H1 (cell line): ENCODE results near the gene FTSJ3. TPM values are rescaled to one million over a fixed set of nuclear protein-coding genes. Genes with fewer than 3 reads are reported as not detected.

Source experiments
- CTCF ChIA-PET: fragments of 300-600 bp; sonication (Branson Sonifier 250); formaldehyde crosslinking; loops from one replicate; lab custom pipeline; 2021; ENCODE audit not compliant: partially characterized antibody; lab: Charles Lee
- POLR2A ChIA-PET: fragments of 300-600 bp; sonication (Branson Sonifier 250); formaldehyde crosslinking; loops from one replicate; lab custom pipeline; 2021; ENCODE audit warnings: inconsistent platforms; ENCODE audit not compliant: partially characterized antibody; lab: Charles Lee
- DNase-seq, 2 experiments: peaks; one replicate each; pipeline versions ENCODE4 v3.0.0 to v3.0.0-alpha.2; 2010 to 2022; ENCODE audit warnings: low spot score in 2 of 2, low read depth in 1 of 2, mixed read lengths in 1 of 2
- FAIRE-seq: peaks from 2 replicates; lab custom pipeline; 2011; peaks lifted over from hg19 to GRCh38; lab: Jason Lieb, UNC
- H2AFZ ChIP-seq: 2 replicates; pipeline ENCODE4 v1.8.1; 2012; ENCODE audit warnings: low read length, inconsistent platforms
- H2AK5ac ChIP-seq: 2 replicates; pipeline ENCODE4 v1.6.1; 2013; ENCODE audit warnings: low read depth, low read length
- H2BK120ac ChIP-seq: replicated peaks from 2 replicates; pipeline ENCODE3; 2013; ENCODE audit warnings: low read depth, low read length, inconsistent platforms
- H2BK12ac ChIP-seq: 2 replicates; pipeline ENCODE4 v1.6.1; 2013; ENCODE audit warnings: low read depth, low read length
- H2BK15ac ChIP-seq: 2 replicates; pipeline ENCODE4 v1.6.1; 2013; ENCODE audit warnings: low read length
- H2BK20ac ChIP-seq: 2 replicates; pipeline ENCODE4 v1.6.1; 2013; ENCODE audit warnings: low read length
- H2BK5ac ChIP-seq: 2 replicates; pipeline ENCODE4 v1.6.1; 2013; ENCODE audit warnings: low read depth, low read length
- H3K14ac ChIP-seq: 2 replicates; pipeline ENCODE4 v1.6.1; 2013; ENCODE audit warnings: inconsistent platforms; ENCODE audit not compliant: insufficient read length
- H3K18ac ChIP-seq: 2 replicates; pipeline ENCODE4 v1.6.1; 2013; ENCODE audit warnings: low read length; ENCODE audit errors: extremely low read depth
- H3K23ac ChIP-seq: 2 replicates; pipeline ENCODE4 v1.6.1; 2013; ENCODE audit warnings: inconsistent platforms; ENCODE audit not compliant: insufficient read length
- H3K23me2 ChIP-seq: 2 replicates; pipeline ENCODE4 v1.6.1; 2013; ENCODE audit warnings: low read depth, low read length
- H3K27ac ChIP-seq: 2 replicates; pipeline ENCODE4 v1.6.1; 2011; ENCODE audit warnings: low read depth, low read length, inconsistent platforms
- H3K27me3 ChIP-seq, 4 experiments: replicated peaks in 1 of 4; 1 replicate in 1 of 4; 2 replicates in 3 of 4; pipeline versions ENCODE4 v1.6.1 to v1.8.1; 2011 to 2013; ENCODE audit warnings: low read length in 3 of 4, mild to moderate bottlenecking in 3 of 4, inconsistent platforms in 2 of 4, mixed read lengths in 2 of 4, moderate library complexity in 1 of 4; ENCODE audit not compliant: control insufficient read depth in 3 of 4, insufficient read depth in 3 of 4; ENCODE audit errors: extremely low read depth in 1 of 4
- H3K36me3 ChIP-seq, 4 experiments: 2 replicates each; pipeline versions ENCODE4 v1.6.1 to v1.8.1; 2011 to 2013; ENCODE audit warnings: mild to moderate bottlenecking in 4 of 4, low read length in 3 of 4, moderate library complexity in 2 of 4, control low read depth in 1 of 4, inconsistent platforms in 1 of 4; ENCODE audit not compliant: insufficient read depth in 4 of 4, control insufficient read depth in 2 of 4
- H3K4ac ChIP-seq: replicated peaks from 2 replicates; pipeline ENCODE3; 2013; ENCODE audit warnings: low read length, low read depth, mixed read lengths, inconsistent platforms; ENCODE audit not compliant: insufficient read length
- H3K4me1 ChIP-seq, 4 experiments: replicated peaks in 1 of 4; 1 replicate in 1 of 4; 2 replicates in 3 of 4; pipeline versions ENCODE4 v1.6.1 to v1.8.1; 2011 to 2013; ENCODE audit warnings: low read length in 3 of 4, inconsistent platforms in 2 of 4, mixed read lengths in 1 of 4; ENCODE audit not compliant: insufficient read depth in 4 of 4, control insufficient read depth in 3 of 4
- H3K4me2 ChIP-seq, 2 experiments: 2 replicates each; pipeline versions ENCODE4 v1.6.1 to v1.8.1; 2011 to 2013; ENCODE audit warnings: low read depth in 2 of 2, low read length in 2 of 2, control low read depth in 1 of 2, inconsistent platforms in 1 of 2, mild to moderate bottlenecking in 1 of 2; ENCODE audit not compliant: insufficient read depth in 1 of 2
- H3K4me3 ChIP-seq, 4 experiments: fragments of 200-600, 300-600 bp in 1 of 4; sonication (generic), shearing (Covaris generic), sonication (Bioruptor Twin) in 1 of 4; 2 replicates each; pipeline versions ENCODE4 v1.5.1 to v1.8.1; 2011 to 2016; ENCODE audit warnings: low read length in 4 of 4, low read depth in 3 of 4, control low read depth in 2 of 4, inconsistent platforms in 2 of 4, mild to moderate bottlenecking in 2 of 4, mixed read lengths in 1 of 4, moderate library complexity in 1 of 4; ENCODE audit not compliant: insufficient read depth in 2 of 4; ENCODE audit errors: extremely low read depth in 1 of 4
- H3K56ac ChIP-seq: replicated peaks from 2 replicates; pipeline ENCODE3; 2013; ENCODE audit warnings: low read depth, mild to moderate bottlenecking, mixed read lengths, low read length, inconsistent platforms; ENCODE audit not compliant: insufficient read length
- H3K79me1 ChIP-seq: 2 replicates; pipeline ENCODE4 v1.6.1; 2013; ENCODE audit warnings: low read depth, low read length, control low read depth
- H3K79me2 ChIP-seq, 2 experiments: 2 replicates each; pipeline versions ENCODE4 v1.6.1 to v1.8.1; 2012 to 2013; ENCODE audit warnings: low read length in 2 of 2, mild to moderate bottlenecking in 2 of 2, inconsistent platforms in 1 of 2; ENCODE audit not compliant: insufficient read depth in 2 of 2, control insufficient read depth in 1 of 2
- H3K9ac ChIP-seq, 4 experiments: replicated peaks in 1 of 4; 1 replicate in 1 of 4; 2 replicates in 3 of 4; pipeline versions ENCODE4 v1.6.1 to v1.8.1; 2011 to 2013; ENCODE audit warnings: low read depth in 3 of 4, low read length in 3 of 4, control low read depth in 2 of 4, mild to moderate bottlenecking in 2 of 4, moderate library complexity in 2 of 4, inconsistent platforms in 1 of 4; ENCODE audit errors: extremely low read depth in 1 of 4
- H3K9me3 ChIP-seq, 2 experiments: 2 replicates each; pipeline versions ENCODE4 v1.6.1 to v1.8.1; 2012 to 2013; ENCODE audit warnings: mild to moderate bottlenecking in 2 of 2, moderate library complexity in 2 of 2, control low read depth in 1 of 2, inconsistent platforms in 1 of 2, low read depth in 1 of 2, low read length in 1 of 2, mixed read lengths in 1 of 2; ENCODE audit not compliant: insufficient read depth in 2 of 2
- H4K20me1 ChIP-seq, 2 experiments: replicated peaks in 1 of 2; 2 replicates each; pipeline versions ENCODE3 to v1.8.1; 2011 to 2013; ENCODE audit warnings: inconsistent platforms in 2 of 2, low read length in 2 of 2, mild to moderate bottlenecking in 1 of 2; ENCODE audit not compliant: insufficient read depth in 2 of 2, control insufficient read depth in 1 of 2
- H4K5ac ChIP-seq: 2 replicates; pipeline ENCODE4 v1.6.1; 2013; ENCODE audit warnings: low read length, low read depth, mixed read lengths, inconsistent platforms; ENCODE audit not compliant: insufficient read length
- H4K8ac ChIP-seq: 2 replicates; pipeline ENCODE4 v1.8.0; 2013; ENCODE audit warnings: mild to moderate bottlenecking, moderate library complexity, low read length, inconsistent platforms; ENCODE audit not compliant: insufficient read depth; ENCODE audit errors: extremely low read depth
- H4K91ac ChIP-seq: replicated peaks from 2 replicates; pipeline ENCODE3; 2013; ENCODE audit warnings: low read length, mixed read lengths, inconsistent platforms; ENCODE audit not compliant: insufficient read length
- BACH1 ChIP-seq: IDR thresholded peaks from 2 replicates; pipeline ENCODE4 v1.6.1; 2012; ENCODE audit warnings: low read length, improper control_type of control experiment
- CBX5 ChIP-seq: fragments of 300-800, 300-1000 bp; sonication (generic); IDR thresholded peaks from 2 replicates; pipeline ENCODE4 v1.7.1; 2016; ENCODE audit warnings: antibody characterized with exemption, low read length, low read depth
- CEBPB ChIP-seq: IDR thresholded peaks from 2 replicates; pipeline ENCODE4 v1.6.1; 2012; ENCODE audit warnings: low read depth, low read length
- CHD1 ChIP-seq: IDR thresholded peaks from 2 replicates; pipeline ENCODE4 v1.6.1; 2012; ENCODE audit warnings: low read depth, low read length, improper control_type of control experiment
- CREB1 ChIP-seq: IDR thresholded peaks from 2 replicates; pipeline ENCODE4 v1.6.1; 2012; ENCODE audit warnings: inconsistent platforms
- HDAC6 ChIP-seq: IDR thresholded peaks from one replicate; pipeline ENCODE4 v1.7.1; 2012; ENCODE audit warnings: low read depth, mild to moderate bottlenecking, inconsistent platforms, low read length, moderate library complexity
- KDM5A ChIP-seq: fragments of 200-600 bp; IDR thresholded peaks from 2 replicates; pipeline ENCODE4 v1.7.1; 2012; ENCODE audit warnings: mild to moderate bottlenecking, low read length, inconsistent platforms, mixed read lengths
- POLR2A ChIP-seq, 2 experiments: IDR thresholded peaks; 1 replicate in 1 of 2; 2 replicates in 1 of 2; pipeline ENCODE4 v1.6.1; 2011; ENCODE audit warnings: low read depth in 2 of 2, low read length in 2 of 2, mild to moderate bottlenecking in 2 of 2; ENCODE audit errors: control extremely low read depth in 1 of 2
- SAP30 ChIP-seq: fragments of 300-600 bp; sonication (generic); IDR thresholded peaks from 2 replicates; pipeline ENCODE4 v1.7.1; 2012; ENCODE audit warnings: low read length, moderate library complexity, mild to moderate bottlenecking, inconsistent platforms; ENCODE audit not compliant: insufficient read depth, insufficient replicate concordance
- SP2 ChIP-seq: IDR thresholded peaks from 2 replicates; pipeline ENCODE4 v1.6.1; 2012; ENCODE audit warnings: mild to moderate bottlenecking, low read length, inconsistent platforms
- WGBS, 2 experiments: shearing (Covaris generic) in 1 of 2; methylation state at CpG; one replicate each; pipeline versions ENCODE4 v1.1.6 to v1.1.7; 2013 to 2015; ENCODE audit warnings: low lambda C conversion rate in 2 of 2, mixed read lengths in 2 of 2, inconsistent platforms in 1 of 2, low coverage in 1 of 2, missing lambda C conversion rate in 1 of 2; ENCODE audit not compliant: insufficient replicate concordance in 2 of 2, insufficient coverage in 1 of 2, insufficient read length in 1 of 2; ENCODE audit errors: extremely low coverage in 1 of 2, missing lambda C conversion rate in 1 of 2; 5-methylcytosine and 5-hydroxymethylcytosine counted together
- polyA plus RNA-seq, 7 experiments: library from polyadenylated mRNA; depleted of rRNA in 3 of 7; stranded (reverse) in 5 of 7; unstranded in 2 of 7; fragments of >200 nt in 5 of 7; fragments of 200-250 nt in 2 of 7; gene quantifications; 1 replicate in 5 of 7; 2 replicates in 1 of 7; 4 replicates in 1 of 7; pipeline versions ENCODE4 v1.2.1 to v1.2.3, GENCODE V29; 2011 to 2013; ENCODE audit warnings: missing spikeins in 2 of 7, mixed read lengths in 2 of 7
- total RNA-seq: library from RNA; stranded (reverse); fragmentation: NEBNext Ultra II Directional; extraction: Animal tissue kit (Norgen Biotek cat#: 25700); gene quantifications from 2 replicates; pipeline ENCODE4 v1.2.1, GENCODE V29; 2021
- TF ChIP-seq, protein P1 (sequence below), 3 experiments: IDR thresholded peaks; 1 replicate in 2 of 3; 2 replicates in 1 of 3; pipeline versions ENCODE4 v1.5.1 to v1.6.1; 2011; ENCODE audit warnings: low read length in 3 of 3, mild to moderate bottlenecking in 3 of 3, inconsistent platforms in 2 of 3, low read depth in 1 of 3, moderate library complexity in 1 of 3; ENCODE audit not compliant: insufficient read depth in 1 of 3; ENCODE audit errors: control extremely low read depth in 1 of 3

Gene FTSJ3
- total and polyA plus RNA-seq, 2 of the 8 experiments (the other 6 are each of a cell fraction or from before 2014, with no cell fraction given): 42.7 to 77.2 TPM

DNA sequence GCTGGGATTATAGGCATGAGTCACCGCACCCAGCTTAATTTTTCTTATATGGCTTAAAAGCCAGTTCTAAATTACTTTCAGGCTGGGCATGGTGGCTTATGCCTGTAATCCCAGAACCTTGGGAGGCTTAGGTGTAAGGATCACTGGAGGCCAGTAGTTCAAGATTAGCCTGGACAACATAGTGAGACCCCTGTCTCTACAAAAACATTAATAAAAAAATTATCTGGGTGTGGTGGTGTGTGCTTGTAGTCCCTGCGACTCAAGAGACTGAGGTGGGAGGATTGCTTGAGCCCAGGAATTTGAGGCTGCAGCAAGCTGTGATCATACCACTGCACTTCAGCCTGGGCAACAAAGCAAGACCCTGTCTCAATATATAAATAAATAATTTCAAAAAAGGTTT, 25.8 kb upstream of the FTSJ3 start:
- Histone ChIP-seq H3K23ac (no peak overlapping the region), H3K36me3 (no peaks in the 10 kb centered on the region), H3K27ac (no peak overlapping the region), H3K56ac (no peak overlapping the region), H3K23me2 (peaks cover 2% of the 10 kb centered on the region), H4K8ac (no peak overlapping the region), H3K79me2 (no peaks in the 10 kb centered on the region), H3K4me2 (no peak overlapping the region), H2AFZ (no peak overlapping the region), H3K9me3 (peaks cover under 1 to 7% of the 10 kb centered on the region in 2 experiments; a peak in 3 of 4 replicates), H2BK12ac (no peak overlapping the region), H2BK5ac (no peak overlapping the region), H3K4ac (no peak overlapping the region), H3K4me1 (no peaks in the 10 kb centered on the region), H2BK15ac (no peak overlapping the region), H4K20me1 (no peaks in the 10 kb centered on the region), H3K27me3 (peaks cover 0 to 11% (median 9%) of the 10 kb centered on the region in 4 experiments; a peak in 5 of 7 replicates), H3K79me1 (no peaks in the 10 kb centered on the region), H3K18ac (no peak overlapping the region), H2BK20ac (no peak overlapping the region), H3K9ac (no peak overlapping the region), H2AK5ac (no peak overlapping the region), H2BK120ac (no peak overlapping the region), H3K4me3 (no peak overlapping the region), H4K5ac (no peak overlapping the region), H4K91ac (no peak overlapping the region), H3K14ac (no peak overlapping the region)
- ChIA-PET CTCF (interaction anchor here (0.6 to 5.0 kb wide), 3 partner anchors 13 to 93 kb away, joined by 3 to 47 read pairs (median 4); no protein-coding TSS in a partner anchor), POLR2A (interaction anchor here (0.8 to 1.3 kb wide), 3 partner anchors 10 to 27 kb away, joined by 3 to 4 read pairs (median 3); partner anchors contain the start of gene PSMC5)
- no peak for DNase-seq
- TF ChIP-seq CEBPB (no peak), CHD1 (no peak), POLR2A (IDR thresholded peaks at IDR 0.05; ENCODE audit: control extremely low read depth in 1 of 2, low read depth in 2 of 2, low read length in 2 of 2) (no peak), SAP30 (no peak), SP2 (no peak), CBX5 (no peak), BACH1 (no peak), CREB1 (no peak), HDAC6 (no peak), KDM5A (no peak)
- TF ChIP-seq, protein P1, sequence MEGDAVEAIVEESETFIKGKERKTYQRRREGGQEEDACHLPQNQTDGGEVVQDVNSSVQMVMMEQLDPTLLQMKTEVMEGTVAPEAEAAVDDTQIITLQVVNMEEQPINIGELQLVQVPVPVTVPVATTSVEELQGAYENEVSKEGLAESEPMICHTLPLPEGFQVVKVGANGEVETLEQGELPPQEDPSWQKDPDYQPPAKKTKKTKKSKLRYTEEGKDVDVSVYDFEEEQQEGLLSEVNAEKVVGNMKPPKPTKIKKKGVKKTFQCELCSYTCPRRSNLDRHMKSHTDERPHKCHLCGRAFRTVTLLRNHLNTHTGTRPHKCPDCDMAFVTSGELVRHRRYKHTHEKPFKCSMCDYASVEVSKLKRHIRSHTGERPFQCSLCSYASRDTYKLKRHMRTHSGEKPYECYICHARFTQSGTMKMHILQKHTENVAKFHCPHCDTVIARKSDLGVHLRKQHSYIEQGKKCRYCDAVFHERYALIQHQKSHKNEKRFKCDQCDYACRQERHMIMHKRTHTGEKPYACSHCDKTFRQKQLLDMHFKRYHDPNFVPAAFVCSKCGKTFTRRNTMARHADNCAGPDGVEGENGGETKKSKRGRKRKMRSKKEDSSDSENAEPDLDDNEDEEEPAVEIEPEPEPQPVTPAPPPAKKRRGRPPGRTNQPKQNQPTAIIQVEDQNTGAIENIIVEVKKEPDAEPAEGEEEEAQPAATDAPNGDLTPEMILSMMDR (IDR thresholded peaks at IDR 0.05; ENCODE audit: control extremely low read depth in 1 of 3, insufficient read depth in 1 of 3, low read depth in 1 of 3, low read length in 3 of 3): no peak
- no peak for FAIRE-seq
- WGBS, 2 experiments: 88% methylated on average over 2 of the region's 2 CpGs; no CpG with 5 or more reads in 1 of the 2 experiments
